Measurements from ENCODE around the gene BLOC1S2.

GRCh38 chr10:100311298-100311697, 24.8 kb upstream of the BLOC1S2 start:
- TF ChIP-seq, protein P1, sequence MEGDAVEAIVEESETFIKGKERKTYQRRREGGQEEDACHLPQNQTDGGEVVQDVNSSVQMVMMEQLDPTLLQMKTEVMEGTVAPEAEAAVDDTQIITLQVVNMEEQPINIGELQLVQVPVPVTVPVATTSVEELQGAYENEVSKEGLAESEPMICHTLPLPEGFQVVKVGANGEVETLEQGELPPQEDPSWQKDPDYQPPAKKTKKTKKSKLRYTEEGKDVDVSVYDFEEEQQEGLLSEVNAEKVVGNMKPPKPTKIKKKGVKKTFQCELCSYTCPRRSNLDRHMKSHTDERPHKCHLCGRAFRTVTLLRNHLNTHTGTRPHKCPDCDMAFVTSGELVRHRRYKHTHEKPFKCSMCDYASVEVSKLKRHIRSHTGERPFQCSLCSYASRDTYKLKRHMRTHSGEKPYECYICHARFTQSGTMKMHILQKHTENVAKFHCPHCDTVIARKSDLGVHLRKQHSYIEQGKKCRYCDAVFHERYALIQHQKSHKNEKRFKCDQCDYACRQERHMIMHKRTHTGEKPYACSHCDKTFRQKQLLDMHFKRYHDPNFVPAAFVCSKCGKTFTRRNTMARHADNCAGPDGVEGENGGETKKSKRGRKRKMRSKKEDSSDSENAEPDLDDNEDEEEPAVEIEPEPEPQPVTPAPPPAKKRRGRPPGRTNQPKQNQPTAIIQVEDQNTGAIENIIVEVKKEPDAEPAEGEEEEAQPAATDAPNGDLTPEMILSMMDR (IDR thresholded peaks at IDR 0.05; ENCODE audit: low read depth, low read length) = no peak
- no peak for TF ChIP-seq POLR2A (IDR thresholded peaks at IDR 0.05; ENCODE audit: extremely low read depth, insufficient read length)
- no peak for TF ChIP-seq MAX (IDR thresholded peaks at IDR 0.05; ENCODE audit: low read depth, low read length)

All from NB4 (cell line).